IMR-90 (cell line): Measurements from ENCODE around the gene PRKCA. TPM values are rescaled to one million over a fixed set of nuclear protein-coding genes. Genes with fewer than 3 reads are reported as not detected.
A peak's percentile ranks its signal among the peaks of the same experiment; 100 is the strongest.

Experiments used
- ATAC-seq: fragments of 200-7000 bp; cut with Tn5 transposase; 2 replicates; pipeline ENCODE4 v1.9.1; 2020; ENCODE audit warnings: low read depth, mild to moderate bottlenecking, moderate library complexity
- BruUV-seq: library from RNA; stranded (reverse); fragments of 400-500 nt; replicated peaks from 2 replicates; lab custom pipeline; 2021; lab: Mats Ljungman, UMichigan
- CTCF ChIA-PET: fragments of 300-600 bp; formaldehyde crosslinking; extraction: SDS; loops from one replicate; lab custom pipeline; 2021; ENCODE audit warnings: antibody characterized with exemption; lab: Yijun Ruan, JAX
- POLR2A ChIA-PET: fragments of 300-600 bp; sonication (Branson Sonifier 250); formaldehyde crosslinking; loops from one replicate; lab custom pipeline; 2022; ENCODE audit warnings: antibody characterized with exemption; ENCODE audit not compliant: unreplicated experiment; lab: Charles Lee
- DNase-seq: peaks from one replicate; pipeline ENCODE4 v3.0.0; 2013
- H2AFZ ChIP-seq: replicated peaks from 2 replicates; pipeline ENCODE3; 2013; ENCODE audit warnings: low read length, mild to moderate bottlenecking; ENCODE audit not compliant: poor library complexity
- H2AK5ac ChIP-seq: 2 replicates; pipeline ENCODE4 v1.6.1; 2013; ENCODE audit warnings: low read depth, low read length, inconsistent platforms
- H2AK9ac ChIP-seq: replicated peaks from 2 replicates; pipeline ENCODE3; 2013; ENCODE audit warnings: mild to moderate bottlenecking, low read depth, low read length, moderate library complexity; ENCODE audit not compliant: poor library complexity
- H2BK120ac ChIP-seq: 2 replicates; pipeline ENCODE4 v1.6.1; 2013; ENCODE audit warnings: low read depth, low read length, inconsistent platforms
- H2BK15ac ChIP-seq: 3 replicates; pipeline ENCODE4 v1.6.1; 2013; ENCODE audit warnings: low read depth, low read length, inconsistent platforms
- H2BK20ac ChIP-seq: 2 replicates; pipeline ENCODE4 v1.6.1; 2013; ENCODE audit warnings: low read depth, mild to moderate bottlenecking, inconsistent platforms, low read length, moderate library complexity
- H2BK5ac ChIP-seq: 2 replicates; pipeline ENCODE4 v1.6.1; 2013; ENCODE audit warnings: mild to moderate bottlenecking, low read depth, low read length, inconsistent platforms; ENCODE audit not compliant: poor library complexity, severe bottlenecking
- H3K14ac ChIP-seq: replicated peaks from 2 replicates; pipeline ENCODE4 v1.6.1; 2013; ENCODE audit warnings: low read depth, low read length, inconsistent platforms
- H3K18ac ChIP-seq: 2 replicates; pipeline ENCODE4 v1.6.1; 2013; ENCODE audit warnings: low read depth, low read length, control low read depth
- H3K23ac ChIP-seq: 2 replicates; pipeline ENCODE4 v1.6.1; 2013; ENCODE audit warnings: low read depth, low read length, inconsistent platforms
- H3K27ac ChIP-seq: 2 replicates; pipeline ENCODE4 v1.5.1; 2013; ENCODE audit warnings: mild to moderate bottlenecking, control low read depth, low read length; ENCODE audit not compliant: insufficient read depth
- H3K27me3 ChIP-seq: 2 replicates; pipeline ENCODE4 v1.6.1; 2013; ENCODE audit warnings: low read length; ENCODE audit not compliant: control insufficient read depth, insufficient read depth
- H3K36me3 ChIP-seq: 2 replicates; pipeline ENCODE4 v1.6.1; 2013; ENCODE audit warnings: low read length, mixed read lengths; ENCODE audit not compliant: control insufficient read depth, insufficient read depth
- H3K4ac ChIP-seq: 2 replicates; pipeline ENCODE4 v1.6.1; 2013; ENCODE audit warnings: low read depth, low read length, inconsistent platforms
- H3K4me1 ChIP-seq: 2 replicates; pipeline ENCODE4 v1.6.1; 2013; ENCODE audit warnings: low read length, mixed read lengths; ENCODE audit not compliant: control insufficient read depth, insufficient read depth
- H3K4me2 ChIP-seq: 2 replicates; pipeline ENCODE4 v1.6.1; 2013; ENCODE audit warnings: low read depth, mild to moderate bottlenecking, control low read depth, low read length, moderate library complexity
- H3K4me3 ChIP-seq: 2 replicates; pipeline ENCODE4 v1.5.1; 2013; ENCODE audit warnings: low read depth, mild to moderate bottlenecking, control low read depth, low read length, moderate library complexity; ENCODE audit not compliant: insufficient read depth
- H3K56ac ChIP-seq: 2 replicates; pipeline ENCODE4 v1.6.1; 2013; ENCODE audit warnings: low read length, inconsistent platforms; ENCODE audit not compliant: insufficient read depth; ENCODE audit errors: extremely low read depth
- H3K79me1 ChIP-seq, 2 experiments: 2 replicates each; pipeline ENCODE4 v1.6.1; 2013; ENCODE audit warnings: low read length in 2 of 2, inconsistent platforms in 1 of 2, low read depth in 1 of 2
- H3K9ac ChIP-seq: 2 replicates; pipeline ENCODE4 v1.6.1; 2013; ENCODE audit warnings: low read depth, low read length, control low read depth
- H3K9me1 ChIP-seq: 2 replicates; pipeline ENCODE4 v1.6.1; 2013; ENCODE audit warnings: low read length, inconsistent platforms; ENCODE audit not compliant: insufficient read depth
- H3K9me3 ChIP-seq: 2 replicates; pipeline ENCODE4 v1.6.1; 2013; ENCODE audit warnings: low read length; ENCODE audit not compliant: control insufficient read depth, insufficient read depth
- H4K20me1 ChIP-seq: 2 replicates; pipeline ENCODE4 v1.6.1; 2013; ENCODE audit warnings: low read length, inconsistent platforms; ENCODE audit not compliant: insufficient read depth
- H4K5ac ChIP-seq: 2 replicates; pipeline ENCODE4 v1.6.1; 2013; ENCODE audit warnings: mild to moderate bottlenecking, low read depth, low read length, control low read depth
- H4K8ac ChIP-seq, 2 experiments: 2 replicates each; pipeline ENCODE4 v1.6.1; 2013; ENCODE audit warnings: low read depth in 2 of 2, low read length in 2 of 2, control low read depth in 1 of 2, inconsistent platforms in 1 of 2
- H4K91ac ChIP-seq: 2 replicates; pipeline ENCODE4 v1.6.1; 2013; ENCODE audit warnings: low read depth, low read length, inconsistent platforms; ENCODE audit not compliant: insufficient read depth
- BHLHE40 ChIP-seq: fragments of 150-350 bp; IDR thresholded peaks from 2 replicates; pipeline ENCODE4 v1.6.1; 2016; ENCODE audit warnings: mild to moderate bottlenecking, low read depth, low read length
- CHD1 ChIP-seq: IDR thresholded peaks from 2 replicates; pipeline ENCODE4 v1.6.1; 2012; ENCODE audit warnings: low read depth, low read length, improper control_type of control experiment
- FOS ChIP-seq: fragments of 150-350 bp; IDR thresholded peaks from 2 replicates; pipeline ENCODE4 v1.6.1; 2016; ENCODE audit warnings: low read depth, low read length
- MAFK ChIP-seq: IDR thresholded peaks from 2 replicates; pipeline ENCODE4 v1.6.1; 2012; ENCODE audit warnings: low read depth, low read length, improper control_type of control experiment
- MAZ ChIP-seq: IDR thresholded peaks from 2 replicates; pipeline ENCODE4 v1.6.1; 2012; ENCODE audit warnings: low read depth, mild to moderate bottlenecking, low read length, improper control_type of control experiment, moderate library complexity, borderline replicate concordance
- MXI1 ChIP-seq: IDR thresholded peaks from 2 replicates; pipeline ENCODE4 v1.6.1; 2012; ENCODE audit warnings: low read depth, mild to moderate bottlenecking, low read length, moderate library complexity, borderline replicate concordance
- NFE2L2 ChIP-seq: fragments of 150-350 bp; IDR thresholded peaks from 2 replicates; pipeline ENCODE4 v1.6.1; 2016; ENCODE audit warnings: low read depth, mild to moderate bottlenecking, low read length
- POLR2A ChIP-seq: IDR thresholded peaks from 2 replicates; pipeline ENCODE4 v1.6.1; 2012; ENCODE audit warnings: mild to moderate bottlenecking, low read depth, low read length
- RCOR1 ChIP-seq: IDR thresholded peaks from 2 replicates; pipeline ENCODE4 v1.6.1; 2012; ENCODE audit warnings: mild to moderate bottlenecking, low read length, improper control_type of control experiment; ENCODE audit not compliant: insufficient replicate concordance
- RFX5 ChIP-seq: IDR thresholded peaks from 2 replicates; pipeline ENCODE4 v1.8.0; 2012; ENCODE audit warnings: low read depth, mild to moderate bottlenecking, low read length, moderate library complexity
- SMC3 ChIP-seq: fragments of 150-350 bp; IDR thresholded peaks from 2 replicates; pipeline ENCODE4 v1.6.1; 2016; ENCODE audit warnings: low read depth, mild to moderate bottlenecking, antibody characterized with exemption, low read length, moderate library complexity
- WGBS, 2 experiments: methylation state at CpG; one replicate each; pipeline versions ENCODE4 v1.1.5 to v1.1.7; 2013; ENCODE audit warnings: missing lambda C conversion rate in 2 of 2; ENCODE audit not compliant: insufficient read length in 1 of 2; ENCODE audit errors: extremely low coverage in 2 of 2; 5-methylcytosine and 5-hydroxymethylcytosine counted together
- dilution Hi-C: fragments of 300-500 bp; cut with HindIII; formaldehyde crosslinking; loops from one replicate; pipeline ENCODE4 v1.14.3; 2018; ENCODE audit warnings: low sequenced_read_pairs; ENCODE audit not compliant: unreplicated experiment
- in situ Hi-C: fragments of 300-500 bp; cut with MboI; formaldehyde crosslinking; loops from 3 replicates; pipeline ENCODE4 v1.14.3; 2019; ENCODE audit warnings: low sequenced_read_pairs, inconsistent platforms, mixed read lengths
- intact Hi-C: fragments of 100-400 bp; cut with micrococcal nuclease; formaldehyde crosslinking; loops from 2 replicates; pipeline ENCODE4 v1.10.0; 2022
- polyA plus RNA-seq, 3 experiments: library from polyadenylated mRNA; depleted of rRNA; stranded (reverse); fragments of >200 nt; gene quantifications; 2 replicates each; pipeline ENCODE4 v1.2.3, GENCODE V29; 2012; ENCODE audit warnings: low replicate concordance in 1 of 3
- total RNA-seq: library from RNA; depleted of rRNA; stranded (reverse); fragments of >200 nt; gene quantifications from 2 replicates; pipeline ENCODE4 v1.2.3, GENCODE V29; 2012
- TF ChIP-seq, protein P1 (sequence below): conservative IDR thresholded peaks from 2 replicates; pipeline ENCODE4 v1.5.1; 2012; ENCODE audit warnings: mild to moderate bottlenecking, low read depth, low read length, improper control_type of control experiment
- TF ChIP-seq, protein P2 (sequence below): fragments of 150-350 bp; IDR thresholded peaks from 2 replicates; pipeline ENCODE4 v1.6.1; 2016; ENCODE audit warnings: low read depth, mild to moderate bottlenecking, low read length, moderate library complexity, borderline replicate concordance
- TF ChIP-seq, protein P3 (sequence below): fragments of 150-350 bp; IDR thresholded peaks from 2 replicates; pipeline ENCODE4 v1.6.1; 2017; ENCODE audit warnings: mild to moderate bottlenecking, antibody characterized with exemption, low read length, low read depth

PRKCA gene
- total and polyA plus RNA-seq, 2 of the 4 experiments (the other 2 are of a cell fraction): 31.0 to 46.0 TPM

DNA sequence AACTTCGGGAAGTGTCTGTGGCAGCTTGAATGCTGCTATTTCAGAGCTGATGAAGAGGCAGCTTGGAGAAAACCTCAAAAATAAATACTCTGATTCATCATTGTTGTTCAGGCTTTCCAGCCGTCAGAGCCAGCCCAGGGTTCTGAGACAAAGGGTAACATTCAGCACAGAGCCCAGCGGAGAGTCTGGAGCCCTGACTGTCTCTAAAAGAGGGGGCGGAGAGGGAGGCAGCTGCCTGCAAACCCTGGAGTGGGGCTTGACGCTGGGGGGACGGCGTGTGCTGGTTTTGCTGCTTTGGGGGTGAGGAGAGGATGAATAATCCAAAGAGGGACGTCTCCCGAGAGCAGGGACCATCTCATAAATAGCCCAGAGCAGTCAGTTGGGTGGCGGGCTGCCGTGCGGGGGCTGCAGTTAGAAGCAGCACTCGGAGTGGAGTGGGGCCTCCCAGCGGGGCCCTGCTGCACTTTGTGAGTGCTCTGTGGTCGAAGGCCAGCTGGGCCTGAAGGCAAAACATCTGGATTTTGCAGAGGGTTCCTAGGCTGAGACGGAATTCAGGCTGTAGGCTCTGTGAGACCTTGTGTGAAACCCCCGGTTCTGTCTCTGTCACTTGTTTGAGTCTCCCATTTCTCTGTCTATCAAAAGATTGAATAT lies 237.8 kb downstream of the PRKCA start:
- Histone ChIP-seq H2BK15ac (peak overlapping the region; percentile 55), H2AFZ (peak overlapping the region; percentile 77), H3K4me1 (peaks cover 35% of the 10 kb centered on the region), H3K14ac (peak overlapping the region; percentile 92), H4K5ac (peak overlapping the region; percentile 58), H2AK5ac (peak overlapping the region; percentile 86), H3K18ac (peak overlapping the region; percentile 49), H2BK120ac (peak overlapping the region; percentile 89), H3K4me3 (no peak overlapping the region; the same call in 1 of the 2 replicates), H3K9me1 (peaks cover 14% of the 10 kb centered on the region), H3K79me1 (peaks cover 38 to 76% of the 10 kb centered on the region in 2 experiments), H4K20me1 (peaks cover 7% of the 10 kb centered on the region; the same call in 1 of the 2 replicates), H3K27me3 (no peaks in the 10 kb centered on the region), H3K27ac (peak overlapping the region; percentile 95), H4K91ac (peak overlapping the region; percentile 93), H3K9ac (peak overlapping the region; percentile 71), H2AK9ac (peak overlapping the region; percentile 92), H3K4me2 (peak overlapping the region; percentile 68), H3K4ac (peak overlapping the region; percentile 87), H3K56ac (peak overlapping the region; percentile 77), H3K36me3 (no peaks in the 10 kb centered on the region), H2BK5ac (peak overlapping the region; percentile 93), H4K8ac (peak overlapping the region; percentile 55 to 87), H3K9me3 (no peaks in the 10 kb centered on the region), H2BK20ac (peak overlapping the region; percentile 87), H3K23ac (peak overlapping the region; percentile 94)
- BruUV-seq: no TSS peak
- POLR2A ChIA-PET: no interaction called here
- intact Hi-C loops: loop anchor here (2.0 to 5.0 kb wide), 2 partner anchors 73 to 237 kb away; partner anchors contain the start of gene PRKCA
- dilution Hi-C loops: no loop called here
- 7% methylated on average over 8 of the region's 17 CpGs; no CpG with 5 or more reads in 1 of the 2 experiments for WGBS, 2 experiments
- CTCF ChIA-PET: interaction anchor here (0.5 to 0.7 kb wide), 2 partner anchors 13 to 177 kb away, joined by 3 read pairs; no protein-coding TSS in a partner anchor
- in situ Hi-C loops: no loop called here
- ATAC-seq: peak; percentile 85
- peak; percentile 91 for DNase-seq
- TF ChIP-seq MXI1 (0 out of 2 replicates have a peak, but pooled peaks have one; percentile 16), SMC3 (no peak), BHLHE40 (0 out of 2 replicates have a peak, but pooled peaks have one; percentile 18), CHD1 (no peak), FOS (peak; percentile 34; the same call in 1 of the 2 replicates), MAFK (peak; percentile 4; the same call in 1 of the 2 replicates), RFX5 (no peak), NFE2L2 (no peak), MAZ (peak; percentile 62), POLR2A (0 out of 2 replicates have a peak, but pooled peaks have one; percentile 17), RCOR1 (peak; percentile 17)
- TF ChIP-seq, protein P1, sequence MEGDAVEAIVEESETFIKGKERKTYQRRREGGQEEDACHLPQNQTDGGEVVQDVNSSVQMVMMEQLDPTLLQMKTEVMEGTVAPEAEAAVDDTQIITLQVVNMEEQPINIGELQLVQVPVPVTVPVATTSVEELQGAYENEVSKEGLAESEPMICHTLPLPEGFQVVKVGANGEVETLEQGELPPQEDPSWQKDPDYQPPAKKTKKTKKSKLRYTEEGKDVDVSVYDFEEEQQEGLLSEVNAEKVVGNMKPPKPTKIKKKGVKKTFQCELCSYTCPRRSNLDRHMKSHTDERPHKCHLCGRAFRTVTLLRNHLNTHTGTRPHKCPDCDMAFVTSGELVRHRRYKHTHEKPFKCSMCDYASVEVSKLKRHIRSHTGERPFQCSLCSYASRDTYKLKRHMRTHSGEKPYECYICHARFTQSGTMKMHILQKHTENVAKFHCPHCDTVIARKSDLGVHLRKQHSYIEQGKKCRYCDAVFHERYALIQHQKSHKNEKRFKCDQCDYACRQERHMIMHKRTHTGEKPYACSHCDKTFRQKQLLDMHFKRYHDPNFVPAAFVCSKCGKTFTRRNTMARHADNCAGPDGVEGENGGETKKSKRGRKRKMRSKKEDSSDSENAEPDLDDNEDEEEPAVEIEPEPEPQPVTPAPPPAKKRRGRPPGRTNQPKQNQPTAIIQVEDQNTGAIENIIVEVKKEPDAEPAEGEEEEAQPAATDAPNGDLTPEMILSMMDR: no peak
- TF ChIP-seq, protein P2, sequence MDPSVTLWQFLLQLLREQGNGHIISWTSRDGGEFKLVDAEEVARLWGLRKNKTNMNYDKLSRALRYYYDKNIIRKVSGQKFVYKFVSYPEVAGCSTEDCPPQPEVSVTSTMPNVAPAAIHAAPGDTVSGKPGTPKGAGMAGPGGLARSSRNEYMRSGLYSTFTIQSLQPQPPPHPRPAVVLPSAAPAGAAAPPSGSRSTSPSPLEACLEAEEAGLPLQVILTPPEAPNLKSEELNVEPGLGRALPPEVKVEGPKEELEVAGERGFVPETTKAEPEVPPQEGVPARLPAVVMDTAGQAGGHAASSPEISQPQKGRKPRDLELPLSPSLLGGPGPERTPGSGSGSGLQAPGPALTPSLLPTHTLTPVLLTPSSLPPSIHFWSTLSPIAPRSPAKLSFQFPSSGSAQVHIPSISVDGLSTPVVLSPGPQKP: no peak
- TF ChIP-seq, protein P3, sequence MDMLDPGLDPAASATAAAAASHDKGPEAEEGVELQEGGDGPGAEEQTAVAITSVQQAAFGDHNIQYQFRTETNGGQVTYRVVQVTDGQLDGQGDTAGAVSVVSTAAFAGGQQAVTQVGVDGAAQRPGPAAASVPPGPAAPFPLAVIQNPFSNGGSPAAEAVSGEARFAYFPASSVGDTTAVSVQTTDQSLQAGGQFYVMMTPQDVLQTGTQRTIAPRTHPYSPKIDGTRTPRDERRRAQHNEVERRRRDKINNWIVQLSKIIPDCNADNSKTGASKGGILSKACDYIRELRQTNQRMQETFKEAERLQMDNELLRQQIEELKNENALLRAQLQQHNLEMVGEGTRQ: no peak
